ENCODE data around the gene TMEM156.

Gene TMEM156, protein sequence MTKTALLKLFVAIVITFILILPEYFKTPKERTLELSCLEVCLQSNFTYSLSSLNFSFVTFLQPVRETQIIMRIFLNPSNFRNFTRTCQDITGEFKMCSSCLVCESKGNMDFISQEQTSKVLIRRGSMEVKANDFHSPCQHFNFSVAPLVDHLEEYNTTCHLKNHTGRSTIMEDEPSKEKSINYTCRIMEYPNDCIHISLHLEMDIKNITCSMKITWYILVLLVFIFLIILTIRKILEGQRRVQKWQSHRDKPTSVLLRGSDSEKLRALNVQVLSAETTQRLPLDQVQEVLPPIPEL

DNA sequence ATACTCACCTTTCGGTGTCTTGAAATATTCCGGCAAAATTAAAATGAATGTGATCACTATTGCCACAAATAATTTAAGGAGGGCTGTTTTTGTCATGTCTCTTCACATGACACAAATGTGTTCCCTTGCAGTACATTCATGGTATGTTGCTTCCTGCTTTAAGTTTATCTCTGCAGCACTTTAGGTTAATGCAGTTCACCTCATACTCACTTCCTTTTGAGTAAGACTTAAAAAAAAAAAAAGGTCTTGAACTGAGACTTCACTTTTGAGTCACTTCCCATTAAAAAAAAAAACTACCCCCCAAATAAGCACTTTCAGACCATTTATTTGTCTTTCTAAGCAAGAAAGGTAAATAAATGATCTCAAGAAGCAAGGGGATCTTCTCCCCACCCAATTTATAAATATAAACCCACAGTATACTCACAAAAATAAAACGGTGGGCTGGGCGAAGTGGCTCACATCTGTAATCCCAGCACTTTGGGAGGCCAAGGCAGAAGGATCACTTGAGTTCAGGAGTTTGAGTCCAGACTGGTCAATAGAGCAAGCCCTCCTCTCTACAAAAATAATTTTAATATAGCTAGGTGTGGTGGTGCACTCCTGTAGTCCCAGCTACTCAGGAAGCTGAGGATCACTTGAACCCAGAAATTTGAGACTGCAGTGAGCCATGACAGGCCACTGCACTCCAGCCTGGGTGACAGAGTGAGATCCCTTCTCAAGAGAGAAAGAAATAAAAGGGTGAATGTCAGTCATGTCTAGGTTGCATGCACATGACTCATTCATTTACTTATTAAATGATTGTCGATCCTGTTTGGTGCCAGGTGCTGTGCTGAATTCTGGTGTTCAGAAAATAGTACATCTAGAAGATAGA lies at the start of gene TMEM156:
TSS of gene TMEM156 (minus strand) at position 192 of the 868 bp plus-strand sequence. CDS start at position 96, 96 bp downstream.
- no peak for DNase-seq (ENCODE audit: low read depth)

- no peak for DNase-seq (ENCODE audit: low read depth)
These were observed 46.6 kb upstream of the TMEM156 start for GRCh38 chr4:39078829-39079228.

- no peak for DNase-seq (ENCODE audit: low read depth)
These were observed 36.7 kb upstream of the TMEM156 start for GRCh38 chr4:39068907-39069306.

DNA sequence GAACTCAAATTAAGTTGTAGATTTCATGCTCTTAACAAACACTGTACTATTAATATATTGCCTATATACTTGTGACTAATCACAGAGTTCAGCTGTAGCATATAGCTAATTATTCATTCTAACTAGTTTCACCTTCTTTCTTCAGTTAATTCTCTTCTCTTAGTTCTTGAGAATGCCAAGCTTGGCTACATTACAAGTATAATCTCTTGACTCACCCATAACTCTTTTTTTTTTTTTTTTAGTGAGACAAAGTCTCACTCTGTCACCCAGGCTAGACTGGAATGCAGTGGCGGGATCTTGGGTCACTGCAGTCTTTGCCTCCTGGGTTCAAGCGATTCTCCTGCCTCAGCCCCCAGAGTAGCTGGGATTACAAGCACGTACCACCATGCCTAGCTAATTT lies 35.2 kb upstream of the TMEM156 start:
- DNase-seq (ENCODE audit: low read depth): no peak

DNA sequence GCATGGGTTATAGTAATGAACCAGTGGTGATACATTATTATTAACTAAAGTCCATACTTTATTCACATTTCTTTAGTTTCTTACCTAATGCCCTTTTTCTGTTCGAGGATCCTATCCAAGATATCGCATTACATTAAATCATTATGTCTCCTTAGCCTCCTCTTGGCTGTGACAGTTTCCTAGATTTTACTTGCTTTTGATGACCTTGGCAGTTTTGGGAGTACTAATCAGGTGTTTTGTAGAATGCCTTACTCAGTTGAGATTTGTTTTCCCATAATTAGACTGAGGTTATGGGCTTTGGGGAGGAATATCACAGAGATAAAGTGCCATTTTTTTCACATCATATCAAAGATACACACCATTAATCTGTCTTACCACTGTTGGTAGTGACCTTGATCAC lies 34.8 kb upstream of the TMEM156 start:
- no peak for DNase-seq (ENCODE audit: low read depth)

GRCh38 chr4:39066371-39066770 lies 34.2 kb upstream of the TMEM156 start:
- no peak for DNase-seq (ENCODE audit: low read depth)

DNA sequence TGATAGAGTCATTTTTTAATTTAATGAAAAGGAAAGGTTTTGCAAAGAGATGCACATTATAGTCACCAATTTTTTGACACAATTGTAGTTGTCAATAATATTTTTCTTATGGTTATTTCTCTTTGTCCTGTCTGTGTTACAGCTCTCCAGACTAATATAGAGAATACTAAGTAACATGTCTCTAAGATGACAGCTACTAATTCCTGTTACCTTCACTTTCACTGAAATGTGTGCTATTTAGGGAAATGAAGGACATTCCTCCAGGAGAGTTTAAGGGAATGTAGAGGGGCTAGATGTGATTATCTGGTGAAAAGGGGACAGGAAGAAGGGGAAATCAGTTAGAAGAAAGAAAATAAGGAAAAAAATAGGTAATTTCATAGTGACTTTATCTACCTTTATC lies 31.2 kb upstream of the TMEM156 start:
- no peak for DNase-seq (ENCODE audit: low read depth)

DNA sequence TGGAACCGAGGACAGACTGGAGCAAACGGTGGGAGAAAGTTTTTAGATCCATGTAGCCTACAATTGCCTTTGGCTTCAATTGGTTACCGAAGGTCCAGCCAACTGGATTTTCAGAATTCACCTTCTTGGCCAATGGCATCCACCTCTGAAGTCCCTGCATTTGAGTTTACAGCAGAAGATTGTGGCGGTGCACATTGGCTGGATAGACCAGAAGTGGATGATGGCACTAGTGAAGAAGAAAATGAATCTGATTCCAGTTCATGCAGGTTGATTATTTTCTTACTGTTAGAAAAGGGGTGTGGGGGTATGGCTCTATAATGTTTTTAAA lies 30.5 kb upstream of the TMEM156 start:
- DNase-seq (ENCODE audit: low read depth): no peak

DNA sequence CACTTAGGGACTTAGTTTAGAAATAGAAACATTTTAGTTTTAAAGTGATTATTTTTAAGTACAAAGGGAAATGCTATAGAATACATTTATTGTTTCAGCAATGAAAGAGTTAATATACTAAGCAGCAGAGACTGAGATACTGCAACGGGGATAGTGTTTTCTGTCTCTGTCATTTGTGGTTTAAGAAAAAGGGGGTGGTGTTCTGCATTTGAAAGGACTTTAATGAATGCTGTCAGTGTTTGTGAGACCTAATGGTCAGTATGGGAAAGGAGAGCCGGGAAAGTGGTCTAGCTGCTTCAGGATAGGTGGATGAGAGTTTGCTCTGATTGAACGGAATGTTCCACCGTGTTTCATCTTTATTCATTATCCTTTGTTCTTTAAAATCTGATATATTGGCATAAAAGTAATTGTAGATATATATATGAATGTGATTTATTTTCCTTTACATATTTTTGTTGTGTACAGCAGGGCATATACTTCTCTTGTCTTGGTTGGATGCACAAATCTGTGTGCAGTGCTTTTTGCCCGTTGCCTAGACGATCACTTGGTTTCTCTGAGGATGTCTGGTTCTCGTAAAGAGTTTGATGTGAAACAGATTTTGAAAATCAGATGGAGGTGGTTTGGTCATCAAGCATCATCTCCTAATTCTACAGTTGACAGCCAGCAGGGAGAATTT lies 30.0 kb upstream of the TMEM156 start, which contains the start of gene KLHL5:
TSS of gene KLHL5 (plus strand) at position 139 of the 676 bp plus-strand sequence. CDS start at position 560, 421 bp downstream.
- DNase-seq (ENCODE audit: low read depth): no peak

GRCh38 chr4:39061457-39061856 lies 29.2 kb upstream of the TMEM156 start:
- DNase-seq (ENCODE audit: low read depth): no peak

DNA sequence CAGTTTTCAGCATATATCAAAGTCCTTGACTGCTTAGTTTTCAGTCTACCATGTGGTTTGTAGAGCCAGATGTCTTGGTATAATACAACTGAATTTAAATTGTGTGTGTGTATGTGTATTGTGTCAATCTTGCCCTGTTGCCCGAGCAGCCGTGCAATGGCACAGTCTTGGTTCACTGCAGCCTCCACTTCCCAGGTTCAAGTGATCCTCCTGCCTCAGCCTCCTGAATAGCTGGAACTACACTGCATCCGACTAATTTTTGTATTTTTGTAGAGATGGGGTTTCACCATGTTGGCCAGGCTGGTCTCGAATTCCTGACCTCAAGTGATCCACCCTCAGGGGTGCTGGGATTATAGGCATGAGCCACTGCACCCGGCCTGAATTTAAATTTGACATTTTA lies 23.8 kb upstream of the TMEM156 start:
- no peak for DNase-seq (ENCODE audit: low read depth)

GRCh38 chr4:39054497-39054896 lies 22.3 kb upstream of the TMEM156 start:
- DNase-seq (ENCODE audit: low read depth): no peak

DNA sequence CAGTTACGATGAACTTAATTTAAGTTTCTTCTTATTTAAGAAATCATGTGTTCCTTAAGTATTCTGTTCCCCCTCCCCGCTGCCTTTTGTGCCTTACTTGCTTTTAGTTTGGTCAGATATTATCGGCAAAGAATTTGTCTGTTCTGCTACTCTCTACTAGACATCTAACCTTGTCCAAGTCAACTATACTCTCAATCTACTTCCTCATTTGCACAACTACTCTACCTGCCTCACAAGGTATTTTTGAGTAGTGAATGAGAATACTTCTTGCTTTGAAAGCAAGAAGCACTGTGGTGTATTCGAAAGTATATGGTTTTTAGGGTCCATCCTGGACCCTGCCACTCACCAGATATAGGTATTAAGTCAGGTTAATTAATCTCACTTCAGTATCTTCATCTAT lies 21.8 kb upstream of the TMEM156 start:
- no peak for DNase-seq (ENCODE audit: low read depth)

DNA sequence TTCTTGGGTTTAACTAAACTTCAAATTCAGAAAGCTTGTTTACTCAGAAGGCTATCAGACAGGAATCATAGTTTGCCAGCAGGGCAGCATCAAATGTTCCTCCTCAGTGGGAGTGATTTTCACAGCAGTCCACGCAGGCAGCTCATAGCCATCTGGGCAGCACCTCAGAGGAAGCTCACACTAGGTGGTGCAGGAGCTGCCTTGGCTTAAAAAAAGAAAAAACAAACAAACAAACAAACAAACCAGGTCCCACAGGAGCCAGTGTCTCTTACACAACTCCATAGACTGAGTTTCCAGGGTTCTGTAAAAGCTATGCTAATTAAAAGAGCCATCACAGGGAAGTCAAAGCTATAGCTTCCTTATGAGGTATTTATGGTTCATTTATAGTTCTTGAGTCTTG lies 19.3 kb upstream of the TMEM156 start:
- DNase-seq (ENCODE audit: low read depth): no peak

DNA sequence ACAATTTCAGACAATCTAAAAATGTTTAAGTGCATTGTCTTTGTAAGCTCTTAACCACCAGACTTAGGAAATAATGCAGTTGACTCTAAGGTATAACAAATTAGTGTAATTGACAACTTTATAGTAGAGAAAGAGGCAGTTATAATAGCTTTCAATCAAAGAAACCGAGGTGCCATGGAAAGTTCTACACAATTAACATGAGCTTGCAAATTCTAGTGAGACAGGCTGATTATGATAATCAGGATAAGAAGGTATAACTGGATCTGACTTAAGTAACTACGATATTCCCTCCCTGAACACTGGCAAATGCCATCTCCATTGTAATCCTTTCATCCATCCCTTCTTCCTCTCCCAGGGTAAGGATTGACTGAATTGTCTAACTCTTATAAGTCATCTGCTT lies 18.4 kb upstream of the TMEM156 start:
- no peak for DNase-seq (ENCODE audit: low read depth)

DNA sequence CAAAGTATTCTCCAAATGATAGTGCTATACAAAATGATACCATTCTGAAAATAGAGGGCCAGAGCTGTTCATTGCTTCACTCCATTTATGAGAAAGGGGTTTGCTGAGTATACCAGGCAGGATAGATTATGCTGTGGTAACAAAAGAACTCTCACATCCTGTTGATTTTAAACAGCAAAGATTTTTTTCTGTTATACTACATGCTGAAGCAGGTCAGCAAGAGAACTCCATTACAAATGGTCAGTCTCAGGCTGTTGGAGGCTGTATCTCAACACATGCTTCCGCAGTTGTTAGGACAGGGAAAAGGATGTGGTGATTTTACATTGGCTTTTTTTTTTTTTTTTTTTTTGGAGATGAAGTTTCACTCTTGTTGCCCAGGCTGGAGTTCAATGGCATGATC lies 16.1 kb upstream of the TMEM156 start:
- DNase-seq (ENCODE audit: low read depth): no peak

DNA sequence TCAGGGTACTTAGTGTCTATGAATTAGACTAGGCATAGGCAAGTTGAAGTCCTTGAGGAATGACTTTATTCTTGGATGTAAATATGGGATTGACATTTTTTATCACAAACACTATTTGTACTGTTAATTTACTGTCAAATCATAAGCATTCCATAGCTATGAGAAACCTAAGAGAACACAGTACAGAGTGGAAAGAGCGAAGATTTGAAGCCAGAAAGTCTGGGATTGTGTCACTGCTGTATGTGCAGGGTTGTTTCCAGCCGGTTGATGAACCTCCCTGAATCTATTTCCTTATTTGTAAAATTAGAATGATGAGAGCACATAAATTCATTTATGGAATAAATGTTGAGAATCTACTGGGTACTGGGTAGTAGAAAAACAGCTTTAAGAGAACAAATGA lies 15.5 kb upstream of the TMEM156 start:
- no peak for DNase-seq (ENCODE audit: low read depth)

- DNase-seq (ENCODE audit: low read depth): no peak
These were observed 14.0 kb upstream of the TMEM156 start for GRCh38 chr4:39046249-39046648.

DNA sequence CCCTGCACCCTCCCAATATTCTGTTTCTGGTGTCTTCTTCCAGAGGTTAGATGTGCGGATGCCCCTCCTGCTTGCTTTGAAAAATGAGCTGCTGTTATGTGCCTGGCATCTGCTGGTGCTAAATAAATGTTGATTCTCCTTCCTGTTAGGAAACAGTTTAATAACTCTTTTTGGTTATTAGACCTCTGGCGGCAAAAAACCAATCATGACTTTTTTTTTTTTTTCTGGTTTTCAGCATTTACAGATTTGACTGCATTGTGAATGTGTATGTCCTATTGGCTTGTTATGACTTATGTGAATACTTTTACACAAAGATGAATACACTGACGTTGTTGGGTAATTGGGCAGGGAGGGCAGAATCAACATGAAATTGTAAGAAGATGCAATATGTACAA lies 13.6 kb upstream of the TMEM156 start:
- DNase-seq (ENCODE audit: low read depth): no peak

GRCh38 chr4:39044956-39045826 lies 13.0 kb upstream of the TMEM156 start:
- DNase-seq (ENCODE audit: low read depth): no peak

DNA sequence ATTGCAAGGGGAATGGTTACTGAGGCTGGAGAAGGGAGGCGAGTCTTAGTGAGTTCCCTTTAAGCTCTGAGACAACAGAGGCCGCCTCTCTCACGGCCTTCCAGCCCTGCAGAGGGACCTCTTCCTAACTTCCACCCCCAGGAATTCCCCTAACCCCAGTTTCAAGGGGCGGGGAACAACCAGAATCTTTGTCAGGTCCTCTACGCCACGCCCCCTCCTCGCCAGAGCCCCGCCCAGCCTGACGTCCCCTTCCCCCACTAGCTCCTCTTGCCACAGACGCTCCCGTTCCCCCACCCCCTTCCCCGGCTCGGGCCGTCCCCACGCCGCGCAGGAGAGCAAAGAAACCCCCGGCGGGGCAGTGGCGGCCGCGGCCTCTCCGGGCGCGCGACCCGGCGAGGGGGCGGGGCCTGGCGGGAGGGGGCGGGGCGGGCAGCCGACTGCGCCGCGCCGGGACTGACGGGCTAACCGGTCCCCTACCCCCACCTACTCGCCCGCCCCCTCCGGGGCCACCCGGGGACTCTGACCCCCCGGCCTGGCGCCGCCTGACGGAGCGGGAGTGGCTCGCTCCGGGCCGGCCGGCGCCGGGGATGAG lies 12.3 kb upstream of the TMEM156 start:
- DNase-seq (ENCODE audit: low read depth): peak; percentile 91

Measured in stimulated activated CD8-positive, alpha-beta memory T cell treated with anti-CD3 and anti-CD28 coated beads, Interleukin-4, amount 100 ng/mL, for 24 hours (primary cell).